H9 (cell line): ENCODE data around the gene KIR2DL4. TPM values are rescaled to one million over a fixed set of nuclear protein-coding genes. Genes with fewer than 3 reads are reported as not detected.
"Not testable (repeated sequence)": the region's sequence is repeated elsewhere in the genome, so short reads cannot be mapped to it uniquely, and the experiment has no call there.

Experiments used
- DNase-seq: peaks from one replicate; pipeline ENCODE4 v3.0.0-alpha.2; 2017
- H2AFZ ChIP-seq: one replicate; pipeline ENCODE4 v1.6.1; 2013; ENCODE audit warnings: mild to moderate bottlenecking, low read length, control low read depth, moderate library complexity
- H2AK5ac ChIP-seq: 2 replicates; pipeline ENCODE4 v1.6.1; 2013; ENCODE audit warnings: low read length, control low read depth, mixed read lengths; ENCODE audit not compliant: insufficient read length
- H2BK120ac ChIP-seq: one replicate; pipeline ENCODE4 v1.6.1; 2013; ENCODE audit warnings: low read depth, mild to moderate bottlenecking, low read length, control low read depth, inconsistent platforms; ENCODE audit not compliant: poor library complexity, severe bottlenecking
- H2BK12ac ChIP-seq: 2 replicates; pipeline ENCODE4 v1.6.1; 2013; ENCODE audit warnings: low read length, control low read depth, mixed read lengths, low read depth; ENCODE audit not compliant: insufficient read length
- H2BK15ac ChIP-seq: 2 replicates; pipeline ENCODE4 v1.6.1; 2013; ENCODE audit warnings: low read depth, low read length, control low read depth
- H2BK20ac ChIP-seq: one replicate; pipeline ENCODE4 v1.6.1; 2013; ENCODE audit warnings: low read depth, mild to moderate bottlenecking, low read length, control low read depth, inconsistent platforms; ENCODE audit not compliant: poor library complexity, severe bottlenecking
- H2BK5ac ChIP-seq: 2 replicates; pipeline ENCODE4 v1.6.1; 2013; ENCODE audit warnings: low read length, control low read depth, mixed read lengths; ENCODE audit not compliant: insufficient read length
- H3K14ac ChIP-seq: 2 replicates; pipeline ENCODE4 v1.6.1; 2013; ENCODE audit warnings: low read length, control low read depth; ENCODE audit not compliant: insufficient read depth
- H3K18ac ChIP-seq: 2 replicates; pipeline ENCODE4 v1.6.1; 2013; ENCODE audit warnings: low read depth, mild to moderate bottlenecking, mixed read lengths, low read length, control low read depth; ENCODE audit not compliant: insufficient read length
- H3K23ac ChIP-seq: 2 replicates; pipeline ENCODE4 v1.6.1; 2013; ENCODE audit warnings: low read length, control low read depth, mixed read lengths, low read depth; ENCODE audit not compliant: insufficient read length
- H3K23me2 ChIP-seq: 2 replicates; pipeline ENCODE4 v1.6.1; 2013; ENCODE audit warnings: low read depth, mild to moderate bottlenecking, mixed read lengths, low read length, control low read depth; ENCODE audit not compliant: insufficient read length, poor library complexity, severe bottlenecking
- H3K27ac ChIP-seq: 2 replicates; pipeline ENCODE4 v1.5.1; 2013; ENCODE audit warnings: low read length, control low read depth, mixed read lengths, low read depth; ENCODE audit not compliant: insufficient read length
- H3K27me3 ChIP-seq: 2 replicates; pipeline ENCODE4 v1.6.1; 2013; ENCODE audit warnings: low read length, control low read depth, inconsistent platforms; ENCODE audit not compliant: insufficient read depth
- H3K4ac ChIP-seq: 2 replicates; pipeline ENCODE4 v1.6.1; 2013; ENCODE audit warnings: low read depth, mild to moderate bottlenecking, control low read depth, inconsistent platforms, low read length, moderate library complexity
- H3K4me1 ChIP-seq: 2 replicates; pipeline ENCODE4 v1.6.1; 2013; ENCODE audit warnings: low read length, control low read depth, inconsistent platforms; ENCODE audit not compliant: insufficient read depth
- H3K4me2 ChIP-seq: 2 replicates; pipeline ENCODE4 v1.6.1; 2013; ENCODE audit warnings: low read length, control low read depth, mixed read lengths; ENCODE audit not compliant: insufficient read length, insufficient read depth
- H3K56ac ChIP-seq: 2 replicates; pipeline ENCODE4 v1.6.1; 2013; ENCODE audit warnings: low read depth, mild to moderate bottlenecking, mixed read lengths, low read length, control low read depth; ENCODE audit not compliant: insufficient read length
- H3K79me1 ChIP-seq: 2 replicates; pipeline ENCODE4 v1.6.1; 2013; ENCODE audit warnings: low read depth, mild to moderate bottlenecking, moderate library complexity, low read length, control low read depth, inconsistent platforms; ENCODE audit not compliant: insufficient read depth, poor library complexity, severe bottlenecking
- H3K79me2 ChIP-seq: 2 replicates; pipeline ENCODE4 v1.6.1; 2013; ENCODE audit warnings: low read length, control low read depth, inconsistent platforms; ENCODE audit not compliant: insufficient read depth
- H3K9ac ChIP-seq: 2 replicates; pipeline ENCODE4 v1.6.1; 2013; ENCODE audit warnings: low read length, control low read depth, mixed read lengths; ENCODE audit not compliant: insufficient read length; ENCODE audit errors: extremely low read depth
- H3K9me3 ChIP-seq: one replicate; pipeline ENCODE4 v1.6.1; 2013; ENCODE audit warnings: low read depth, low read length, inconsistent platforms; ENCODE audit not compliant: control insufficient read depth
- H3T11ph ChIP-seq: one replicate; pipeline ENCODE4 v1.6.1; 2013; ENCODE audit warnings: mild to moderate bottlenecking, low read length, control low read depth, inconsistent platforms
- H4K20me1 ChIP-seq: one replicate; pipeline ENCODE4 v1.6.1; 2013; ENCODE audit not compliant: control insufficient read depth, insufficient read length, insufficient read depth
- H4K5ac ChIP-seq: 2 replicates; pipeline ENCODE4 v1.6.1; 2013; ENCODE audit warnings: low read depth, mild to moderate bottlenecking, mixed read lengths, low read length, control low read depth; ENCODE audit not compliant: insufficient read length
- H4K8ac ChIP-seq: replicated peaks from 2 replicates; pipeline ENCODE4 v1.6.1; 2013; ENCODE audit warnings: low read length, control low read depth, mixed read lengths, low read depth; ENCODE audit not compliant: insufficient read length
- H4K91ac ChIP-seq: 2 replicates; pipeline ENCODE4 v1.6.1; 2013; ENCODE audit warnings: low read depth, mild to moderate bottlenecking, moderate library complexity, mixed read lengths, low read length, control low read depth; ENCODE audit not compliant: insufficient read length
- H3K27ac Mint-ChIP-seq, 3 experiments: 2 replicates in 2 of 3; 3 replicates in 1 of 3; pipeline ENCODE4 v1.8.0; 2020 to 2021; ENCODE audit warnings: mixed read lengths in 3 of 3, mild to moderate bottlenecking in 1 of 3, moderate library complexity in 1 of 3
- H3K27me3 Mint-ChIP-seq: 2 replicates; pipeline ENCODE4 v1.8.0; 2021; ENCODE audit warnings: low read depth, mild to moderate bottlenecking, moderate library complexity, mixed read lengths
- H3K36me3 Mint-ChIP-seq, 3 experiments: 2 replicates in 2 of 3; 3 replicates in 1 of 3; pipeline ENCODE4 v1.8.0; 2020 to 2021; ENCODE audit warnings: low read depth in 3 of 3, mixed read lengths in 3 of 3; ENCODE audit not compliant: insufficient read depth in 1 of 3
- H3K4me1 Mint-ChIP-seq, 2 experiments: 2 replicates each; pipeline ENCODE4 v1.8.0; 2020; ENCODE audit warnings: mixed read lengths in 2 of 2
- H3K4me3 Mint-ChIP-seq, 2 experiments: 2 replicates in 1 of 2; 3 replicates in 1 of 2; pipeline ENCODE4 v1.8.0; 2020 to 2021; ENCODE audit warnings: mild to moderate bottlenecking in 2 of 2, mixed read lengths in 2 of 2, moderate library complexity in 1 of 2
- H3K9me3 Mint-ChIP-seq, 2 experiments: 2 replicates in 1 of 2; 3 replicates in 1 of 2; pipeline ENCODE4 v1.8.0; 2020; ENCODE audit warnings: mild to moderate bottlenecking in 2 of 2, mixed read lengths in 2 of 2, moderate library complexity in 1 of 2
- WGBS: extraction: QIAGEN DNeasy Blood & Tissue Kit; methylation state at CpG from one replicate; pipeline ENCODE4 v1.1.7; 2013; ENCODE audit warnings: missing lambda C conversion rate, low lambda C conversion rate, mixed read lengths; ENCODE audit not compliant: insufficient read length; ENCODE audit errors: extremely low coverage; 5-methylcytosine and 5-hydroxymethylcytosine counted together
- total RNA-seq: library from RNA; stranded (reverse); gene quantifications from 2 replicates; pipeline ENCODE4 v1.2.1, GENCODE V29; 2021

The KIR2DL4 gene
- total RNA-seq, 1 experiment from 2014 or later = not detected

- not testable (repeated sequence) for DNase-seq, H3K27ac ChIP-seq, H3K27ac Mint-ChIP-seq, H3K4me2 ChIP-seq, H3K27me3 ChIP-seq, H4K5ac ChIP-seq, H3K9ac ChIP-seq, H3K4me3 Mint-ChIP-seq, H2AFZ ChIP-seq, H2BK15ac ChIP-seq, H2BK120ac ChIP-seq, H2BK12ac ChIP-seq, H3T11ph ChIP-seq, H4K8ac ChIP-seq, H3K4me1 Mint-ChIP-seq, H3K4ac ChIP-seq, H2BK20ac ChIP-seq, H3K79me1 ChIP-seq, H3K14ac ChIP-seq, H3K4me1 ChIP-seq, H3K56ac ChIP-seq, H3K18ac ChIP-seq, H4K20me1 ChIP-seq, H3K23ac ChIP-seq, H3K27me3 Mint-ChIP-seq, H2BK5ac ChIP-seq, H4K91ac ChIP-seq, H3K23me2 ChIP-seq, H3K79me2 ChIP-seq, H2AK5ac ChIP-seq
- Mint-ChIP-seq H3K9me3 (peaks cover 78 to 82% of the 10 kb centered on the region in 2 experiments), H3K36me3 (peaks cover 0 to 35% (median 16%) of the 10 kb centered on the region in 3 experiments; a peak in 5 of 7 replicates)
- peaks cover 23% of the 10 kb centered on the region for H3K9me3 ChIP-seq
- WGBS = no CpG with 5 or more reads among the region's 7 CpGs
Measured at GRCh38 chr19:54825326-54825725, 21.9 kb downstream of the KIR2DL4 start.

GRCh38 chr19:54828064-54828463 lies 24.7 kb downstream of the KIR2DL4 start:
- not testable (repeated sequence) for H2BK15ac ChIP-seq, H3K79me1 ChIP-seq, H3K27me3 ChIP-seq, H3K27ac ChIP-seq, H3K4me1 Mint-ChIP-seq, H2BK5ac ChIP-seq, H3K9me3 ChIP-seq, H3K9ac ChIP-seq, H2AFZ ChIP-seq, H4K8ac ChIP-seq, H3K4me1 ChIP-seq, H2BK20ac ChIP-seq, H2BK120ac ChIP-seq, H2AK5ac ChIP-seq, H3K14ac ChIP-seq, H3K4me2 ChIP-seq, H4K5ac ChIP-seq, H3T11ph ChIP-seq, H3K4ac ChIP-seq, H3K18ac ChIP-seq, H3K27ac Mint-ChIP-seq, H3K79me2 ChIP-seq, H4K91ac ChIP-seq, H4K20me1 ChIP-seq, H3K27me3 Mint-ChIP-seq, H3K4me3 Mint-ChIP-seq, H3K23ac ChIP-seq, H3K23me2 ChIP-seq, DNase-seq, H2BK12ac ChIP-seq, H3K56ac ChIP-seq
- WGBS = no CpG with 5 or more reads among the region's 8 CpGs
- Mint-ChIP-seq H3K9me3 (peaks cover 75 to 80% of the 10 kb centered on the region in 2 experiments), H3K36me3 (peaks cover 5 to 26% (median 9%) of the 10 kb centered on the region in 3 experiments; a peak in 6 of 7 replicates)
